Mucosa of descending colon (tissue), 3 donors: ENCODE data around the gene MIA3. TPM values are rescaled to one million over a fixed set of nuclear protein-coding genes. Genes with fewer than 3 reads are reported as not detected.

Experiments
- ATAC-seq: fragments of 200-7000 bp; cut with Tn5 transposase; one replicate; pipeline ENCODE4 v1.9.1; 2020; ENCODE audit warnings: mild to moderate bottlenecking, moderate library complexity
- DNase-seq, 3 donors: peaks; one replicate each; pipeline ENCODE4 v3.0.0-alpha.2; 2020
- H3K36me3 ChIP-seq: fragments of 200-600 bp; one replicate; pipeline ENCODE4 v1.8.0; 2021; ENCODE audit warnings: low read depth, mild to moderate bottlenecking
- H3K4me1 ChIP-seq: fragments of 200-600 bp; one replicate; pipeline ENCODE4 v1.8.0; 2021; ENCODE audit warnings: low read depth, mild to moderate bottlenecking
- H3K4me3 ChIP-seq: fragments of 200-600 bp; one replicate; pipeline ENCODE4 v1.8.0; 2021; ENCODE audit warnings: mild to moderate bottlenecking
- H3K9me3 ChIP-seq: fragments of 200-600 bp; one replicate; pipeline ENCODE4 v1.8.0; 2021; ENCODE audit warnings: mild to moderate bottlenecking
- CTCF ChIP-seq: fragments of 200-600 bp; IDR thresholded peaks from one replicate; pipeline ENCODE4 v1.8.0; 2022; ENCODE audit warnings: antibody characterized with exemption, mild to moderate bottlenecking
- intact Hi-C, 2 donors: fragments of 100-400 bp; cut with DNase I in 1 of 2; cut with micrococcal nuclease in 1 of 2; formaldehyde crosslinking; loops; one replicate each; pipeline versions ENCODE4 v1.11.0 to v1.11.1; 2022; cut with DNase I, micrococcal nuclease
- total RNA-seq, 3 donors: library from RNA; stranded (reverse); fragmentation: NEBNext Ultra II Directional in 2 of 3; extraction: Animal tissue kit (Norgen Biotek cat#: 25700) in 2 of 3; gene quantifications; one replicate each; pipeline versions ENCODE4 v1.2.1 to v1.2.4, GENCODE V29; 2021 to 2023
- donor health status: DM: no; HTN: no; CAD: no; lungs with moderate emphysema.
- donor health status: DM: no; HTN: no; CAD: no.
- donor health status: DM: no; HTN: yes; CAD: no.

Gene MIA3
- total RNA-seq, 3 donors from 2014 or later: 63.8 to 77.2 (median 71.9) TPM

- intact Hi-C loops: no loop called here
- ATAC-seq: no peak
- H3K36me3 ChIP-seq: peaks cover 10% of the 10 kb centered on the region
- H3K4me3 ChIP-seq: no peak overlapping the region
- H3K9me3 ChIP-seq: no peaks in the 10 kb centered on the region
- no peak for TF ChIP-seq CTCF
- no peaks in the 10 kb centered on the region for H3K4me1 ChIP-seq
- no peak for DNase-seq
These were observed 52.2 kb downstream of the MIA3 start for GRCh38 chr1:222670110-222670509.

GRCh38 chr1:222680080-222680479 is 62.2 kb downstream of the MIA3 start:
- ATAC-seq: no peak
- no peaks in the 10 kb centered on the region for H3K36me3 ChIP-seq
- no peak overlapping the region for H3K4me3 ChIP-seq
- DNase-seq: no peak
- no peak for TF ChIP-seq CTCF
- intact Hi-C loops: no loop called here
- H3K4me1 ChIP-seq: no peaks in the 10 kb centered on the region
- no peaks in the 10 kb centered on the region for H3K9me3 ChIP-seq

- H3K36me3 ChIP-seq: no peaks in the 10 kb centered on the region
- H3K4me3 ChIP-seq: no peak overlapping the region
- H3K9me3 ChIP-seq: no peaks in the 10 kb centered on the region
- no peaks in the 10 kb centered on the region for H3K4me1 ChIP-seq
- no peak for DNase-seq
- no peak for ATAC-seq
- intact Hi-C loops: no loop called here
- no peak for TF ChIP-seq CTCF
These were observed 73.1 kb downstream of the MIA3 start for GRCh38 chr1:222691016-222691415.

GRCh38 chr1:222694927-222695326 is 77.0 kb downstream of the MIA3 start:
- H3K36me3 ChIP-seq: no peaks in the 10 kb centered on the region
- H3K4me1 ChIP-seq: no peaks in the 10 kb centered on the region
- H3K4me3 ChIP-seq: no peak overlapping the region
- no peak for DNase-seq
- ATAC-seq: no peak
- intact Hi-C loops: no loop called here
- H3K9me3 ChIP-seq: no peaks in the 10 kb centered on the region
- no peak for TF ChIP-seq CTCF

GRCh38 chr1:222696741-222697140 is 78.8 kb downstream of the MIA3 start:
- H3K36me3 ChIP-seq: no peaks in the 10 kb centered on the region
- no peak for TF ChIP-seq CTCF

GRCh38 chr1:222697203-222697602 is 79.3 kb downstream of the MIA3 start:
- no peak for ATAC-seq
- no peak for DNase-seq
- TF ChIP-seq CTCF: no peak
- H3K9me3 ChIP-seq: no peaks in the 10 kb centered on the region
- no peaks in the 10 kb centered on the region for H3K4me1 ChIP-seq
- intact Hi-C loops: no loop called here
- H3K4me3 ChIP-seq: no peak overlapping the region
- H3K36me3 ChIP-seq: no peaks in the 10 kb centered on the region

More at GRCh38 chr1:222696741-222697140, 78.8 kb downstream of the MIA3 start:
- intact Hi-C loops: no loop called here
- no peak overlapping the region for H3K4me3 ChIP-seq
- no peak for DNase-seq
- no peaks in the 10 kb centered on the region for H3K4me1 ChIP-seq
- H3K9me3 ChIP-seq: no peaks in the 10 kb centered on the region
- ATAC-seq: no peak
